Loucy (cell line): ENCODE data around the gene ATAD3B.
"Not testable (repeated sequence)": the region's sequence is repeated elsewhere in the genome, so short reads cannot be mapped to it uniquely, and the experiment has no call there.

Source experiments
- EZH2phosphoT487 ChIP-seq: fragments of 200-600 bp; IDR thresholded peaks from 2 replicates; pipeline ENCODE4 v1.6.1; 2018; ENCODE audit warnings: antibody characterized with exemption, mild to moderate bottlenecking, moderate library complexity, borderline replicate concordance
- TF ChIP-seq, protein P1 (sequence below): fragments of 200-600 bp; sonication (generic); conservative IDR thresholded peaks from 2 replicates; pipeline ENCODE4 v1.5.1; 2014; ENCODE audit warnings: mild to moderate bottlenecking, antibody characterized with exemption, low read length

GRCh38 chr1:1481811-1482210 lies 10.2 kb downstream of the ATAD3B start:
- TF ChIP-seq, protein P1, sequence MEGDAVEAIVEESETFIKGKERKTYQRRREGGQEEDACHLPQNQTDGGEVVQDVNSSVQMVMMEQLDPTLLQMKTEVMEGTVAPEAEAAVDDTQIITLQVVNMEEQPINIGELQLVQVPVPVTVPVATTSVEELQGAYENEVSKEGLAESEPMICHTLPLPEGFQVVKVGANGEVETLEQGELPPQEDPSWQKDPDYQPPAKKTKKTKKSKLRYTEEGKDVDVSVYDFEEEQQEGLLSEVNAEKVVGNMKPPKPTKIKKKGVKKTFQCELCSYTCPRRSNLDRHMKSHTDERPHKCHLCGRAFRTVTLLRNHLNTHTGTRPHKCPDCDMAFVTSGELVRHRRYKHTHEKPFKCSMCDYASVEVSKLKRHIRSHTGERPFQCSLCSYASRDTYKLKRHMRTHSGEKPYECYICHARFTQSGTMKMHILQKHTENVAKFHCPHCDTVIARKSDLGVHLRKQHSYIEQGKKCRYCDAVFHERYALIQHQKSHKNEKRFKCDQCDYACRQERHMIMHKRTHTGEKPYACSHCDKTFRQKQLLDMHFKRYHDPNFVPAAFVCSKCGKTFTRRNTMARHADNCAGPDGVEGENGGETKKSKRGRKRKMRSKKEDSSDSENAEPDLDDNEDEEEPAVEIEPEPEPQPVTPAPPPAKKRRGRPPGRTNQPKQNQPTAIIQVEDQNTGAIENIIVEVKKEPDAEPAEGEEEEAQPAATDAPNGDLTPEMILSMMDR, result not testable (repeated sequence)
- not testable (repeated sequence) for TF ChIP-seq EZH2phosphoT487
